Left lung (tissue), 10 donors: ENCODE results near the gene INO80. TPM values are rescaled to one million over a fixed set of nuclear protein-coding genes. Genes with fewer than 3 reads are reported as not detected.

Experiments used
- ATAC-seq: fragments of 200-7000 bp; cut with Tn5 transposase; one replicate; pipeline ENCODE4 v1.9.1; 2020; ENCODE audit warnings: moderate library complexity
- DNase-seq, 4 donors: peaks; one replicate each; pipeline ENCODE4 v3.0.0-alpha.2; 2013 to 2020
- H3K27ac ChIP-seq, 2 donors: fragments of 200-600 bp; sonication (generic) in 1 of 2; one replicate each; pipeline versions ENCODE4 v1.5.0 to v1.8.0; 2020 to 2021
- H3K27me3 ChIP-seq, 2 donors: fragments of 200-600 bp; sonication (generic) in 1 of 2; one replicate each; pipeline versions ENCODE4 v1.5.0 to v1.8.0; 2020 to 2021
- H3K36me3 ChIP-seq, 2 donors: fragments of 200-600 bp; sonication (generic) in 1 of 2; one replicate each; pipeline versions ENCODE4 v1.5.0 to v1.8.0; 2020 to 2021
- H3K4me1 ChIP-seq, 2 donors: fragments of 200-600 bp; one replicate each; pipeline ENCODE4 v1.8.0; 2021
- H3K4me3 ChIP-seq, 2 donors: fragments of 200-600 bp; sonication (generic) in 1 of 2; one replicate each; pipeline versions ENCODE4 v1.5.0 to v1.8.0; 2020 to 2021; ENCODE audit warnings: mild to moderate bottlenecking in 1 of 2
- H3K9me3 ChIP-seq, 2 donors: fragments of 200-600 bp; sonication (generic) in 1 of 2; one replicate each; pipeline versions ENCODE4 v1.5.0 to v1.8.0; 2020 to 2021
- CTCF ChIP-seq, 2 donors: fragments of 200-600 bp; sonication (generic) in 1 of 2; IDR thresholded peaks; one replicate each; pipeline versions ENCODE4 v1.5.0 to v1.8.0; 2021; ENCODE audit warnings: antibody characterized with exemption in 2 of 2
- intact Hi-C, 2 donors: fragments of 100-400 bp; cut with DNase I; formaldehyde crosslinking; loops; one replicate each; pipeline versions ENCODE4 v1.11.2 to v1.14.2; 2022
- polyA plus RNA-seq, 6 donors: library from polyadenylated mRNA; unstranded; fragments of 120-200 nt; gene quantifications; one replicate each; pipeline ENCODE4 v1.2.1, GENCODE V29; 2013; ENCODE audit not compliant: insufficient read length in 6 of 6
- total RNA-seq, 2 donors: library from RNA; stranded (reverse); fragmentation: NEBNext Ultra II Directional; extraction: Animal tissue kit (Norgen Biotek cat#: 25700); gene quantifications; one replicate each; pipeline ENCODE4 v1.2.1, GENCODE V29; 2021
- donor health status: DM: no; HTN: yes; CAD: no.
- donor health status: DM: no; HTN: no; CAD: no.

Gene INO80
- total and polyA plus RNA-seq, 8 donors: 20.1 to 31.0 (median 26.0) TPM

GRCh38 chr15:41039121-41039520, 77.0 kb downstream of the INO80 start:
- Histone ChIP-seq H3K27me3 (no peaks in the 10 kb centered on the region), H3K4me3 (no peak overlapping the region), H3K27ac (no peak overlapping the region), H3K9me3 (no peaks in the 10 kb centered on the region), H3K4me1 (no peaks in the 10 kb centered on the region), H3K36me3 (peaks cover 0 to 61% of the 10 kb centered on the region in 2 donors)
- no peak for TF ChIP-seq CTCF (IDR thresholded peaks at IDR 0.05)
- ATAC-seq: no peak
- DNase-seq: no peak
- intact Hi-C loops: no loop called here

GRCh38 chr15:41032079-41032328, 84.1 kb downstream of the INO80 start:
- TF ChIP-seq CTCF (IDR thresholded peaks at IDR 0.05): no peak
- Histone ChIP-seq H3K36me3 (peaks cover 0 to 29% of the 10 kb centered on the region in 2 donors), H3K27me3 (no peaks in the 10 kb centered on the region), H3K27ac (no peak overlapping the region), H3K4me3 (no peak overlapping the region), H3K9me3 (no peaks in the 10 kb centered on the region), H3K4me1 (no peaks in the 10 kb centered on the region)
- DNase-seq: no peak
- intact Hi-C loops: no loop called here
- ATAC-seq: no peak

GRCh38 chr15:41031232-41032078, 84.6 kb downstream of the INO80 start:
- no peaks in the 10 kb centered on the region for H3K27me3 ChIP-seq
- DNase-seq (no peak), ATAC-seq (no peak)
- peaks cover 0 to 34% of the 10 kb centered on the region in 2 donors for H3K36me3 ChIP-seq
- H3K4me3 ChIP-seq: no peak overlapping the region
- TF ChIP-seq CTCF (IDR thresholded peaks at IDR 0.05): no peak
- H3K4me1 ChIP-seq: no peaks in the 10 kb centered on the region
- intact Hi-C loops: no loop called here
- no peak overlapping the region for H3K27ac ChIP-seq
- no peaks in the 10 kb centered on the region for H3K9me3 ChIP-seq

- H3K27ac ChIP-seq: no peak overlapping the region
- DNase-seq: no peak
- H3K4me3 ChIP-seq: no peak overlapping the region
- no peaks in the 10 kb centered on the region for H3K27me3 ChIP-seq
- peaks cover 0 to 53% of the 10 kb centered on the region in 2 donors for H3K36me3 ChIP-seq
- no peak for ATAC-seq
- TF ChIP-seq CTCF (IDR thresholded peaks at IDR 0.05): no peak
- H3K4me1 ChIP-seq: peaks cover 10 to 11% of the 10 kb centered on the region in 2 donors
- H3K9me3 ChIP-seq: no peaks in the 10 kb centered on the region
- intact Hi-C loops: no loop called here
Observed at GRCh38 chr15:41028853-41029252, 87.2 kb downstream of the INO80 start.

- Histone ChIP-seq H3K27ac (no peak overlapping the region), H3K27me3 (no peaks in the 10 kb centered on the region), H3K36me3 (peaks cover 0 to 62% of the 10 kb centered on the region in 2 donors), H3K4me1 (peaks cover 10 to 11% of the 10 kb centered on the region in 2 donors), H3K9me3 (no peaks in the 10 kb centered on the region), H3K4me3 (no peak overlapping the region)
- TF ChIP-seq CTCF (IDR thresholded peaks at IDR 0.05): no peak
- DNase-seq: no peak
- ATAC-seq: no peak
- intact Hi-C loops: no loop called here
Observed at GRCh38 chr15:41025393-41025792, 90.7 kb downstream of the INO80 start.
